HepG2 (cell line): ENCODE data around the gene OSGIN1. TPM values are rescaled to one million over a fixed set of nuclear protein-coding genes. Genes with fewer than 3 reads are reported as not detected.
"Not testable (repeated sequence)": the region's sequence is repeated elsewhere in the genome, so short reads cannot be mapped to it uniquely, and the experiment has no call there.

Experiments used
- ATAC-seq: fragments of 200-7000 bp; cut with Tn5 transposase; 3 replicates; pipeline ENCODE4 v1.9.1; 2020; ENCODE audit warnings: mild to moderate bottlenecking, moderate library complexity
- BruUV-seq: library from RNA; stranded (reverse); fragments of 400-500 nt; replicated peaks from 2 replicates; lab custom pipeline; 2021; lab: Mats Ljungman, UMichigan
- CTCF ChIA-PET: fragments of 300-600 bp; formaldehyde crosslinking; extraction: SDS; loops from one replicate; lab custom pipeline; 2021; ENCODE audit warnings: low total read pairs, inconsistent platforms, low intra/inter-chr PET ratio; lab: Yijun Ruan, JAX
- POLR2A ChIA-PET: fragments of 350-600 bp; sonication (Branson Sonifier 250); formaldehyde crosslinking; loops from one replicate; lab custom pipeline; 2020; ENCODE audit warnings: antibody characterized with exemption, inconsistent platforms; lab: Yijun Ruan, JAX
- DNase-seq: peaks from one replicate; pipeline ENCODE4 v3.0.0-alpha.2; 2015; ENCODE audit warnings: low spot score
- FAIRE-seq: peaks from 3 replicates; lab custom pipeline; 2011; peaks lifted over from hg19 to GRCh38; lab: Jason Lieb, UNC
- H2AFZ ChIP-seq: one replicate; pipeline ENCODE4 v1.6.1; 2011; ENCODE audit warnings: low read length, inconsistent platforms
- H3K27ac ChIP-seq: fragments of 300-600 bp; 3 replicates; pipeline ENCODE4 v1.8.0; 2011; ENCODE audit warnings: mixed run types, mild to moderate bottlenecking, mixed read lengths, low read length, inconsistent platforms; ENCODE audit not compliant: insufficient read depth; ENCODE audit errors: extremely low read length
- H3K27me3 ChIP-seq, 2 experiments: fragments of 200-600 bp in 1 of 2; 2 replicates in 1 of 2; 3 replicates in 1 of 2; pipeline versions ENCODE4 v1.6.0 to v1.8.0; 2011; ENCODE audit warnings: low read length in 2 of 2, mild to moderate bottlenecking in 2 of 2, moderate library complexity in 2 of 2, inconsistent platforms in 1 of 2; ENCODE audit not compliant: insufficient read depth in 2 of 2, control insufficient read depth in 1 of 2
- H3K36me3 ChIP-seq, 2 experiments: fragments of 200-600 bp in 1 of 2; replicated peaks in 1 of 2; 2 replicates in 1 of 2; 3 replicates in 1 of 2; pipeline versions ENCODE4 v1.5.1 to v1.8.0; 2011; ENCODE audit warnings: low read length in 2 of 2, inconsistent platforms in 1 of 2; ENCODE audit not compliant: insufficient read depth in 2 of 2, control insufficient read depth in 1 of 2
- H3K4me1 ChIP-seq: 2 replicates; pipeline ENCODE4 v1.5.1; 2012; ENCODE audit warnings: low read length, inconsistent platforms; ENCODE audit not compliant: insufficient read depth
- H3K4me2 ChIP-seq: 2 replicates; pipeline ENCODE4 v1.6.0; 2011; ENCODE audit warnings: low read depth, low read length, inconsistent platforms
- H3K4me3 ChIP-seq, 3 experiments: fragments of 200-600 bp in 1 of 3; sonication (generic), shearing (Covaris generic) in 1 of 3; replicated peaks in 1 of 3; 2 replicates each; pipeline ENCODE4 v1.5.1; 2011 to 2016; ENCODE audit warnings: low read length in 3 of 3, inconsistent platforms in 2 of 3, low read depth in 2 of 3, mild to moderate bottlenecking in 2 of 3, control low read depth in 1 of 3, mixed read lengths in 1 of 3; ENCODE audit not compliant: insufficient read depth in 1 of 3
- H3K79me2 ChIP-seq: one replicate; pipeline ENCODE4 v1.6.1; 2011; ENCODE audit warnings: low read length, inconsistent platforms; ENCODE audit not compliant: insufficient read depth
- H3K9ac ChIP-seq: 2 replicates; pipeline ENCODE4 v1.6.0; 2011; ENCODE audit warnings: mild to moderate bottlenecking, low read depth, low read length, inconsistent platforms; ENCODE audit not compliant: insufficient read depth
- H3K9me3 ChIP-seq: 2 replicates; pipeline ENCODE4 v1.5.1; 2012; ENCODE audit warnings: mild to moderate bottlenecking, low read length
- H4K20me1 ChIP-seq: 2 replicates; pipeline ENCODE4 v1.6.0; 2011; ENCODE audit warnings: inconsistent platforms, mild to moderate bottlenecking, low read length, moderate library complexity; ENCODE audit not compliant: insufficient read depth
- ATF7 ChIP-seq, 2 experiments: fragments of 450-650 bp in 1 of 2; sonication (generic) in 1 of 2; formaldehyde crosslinking in 1 of 2; IDR thresholded peaks; 2 replicates each; pipeline versions ENCODE4 v1.4.0 to v1.6.1; 2016 to 2020; ENCODE audit warnings: antibody characterized with exemption in 1 of 2, mild to moderate bottlenecking in 1 of 2, missing genetic modification reagents in 1 of 2
- CREB1 ChIP-seq, 2 experiments: fragments of 450-650 bp in 1 of 2; IDR thresholded peaks; 2 replicates each; pipeline ENCODE4 v1.6.1; 2016 to 2017; ENCODE audit warnings: control low read depth in 1 of 2, mild to moderate bottlenecking in 1 of 2, missing compliant biosample characterization in 1 of 2, missing genetic modification characterization in 1 of 2
- SP4 ChIP-seq: sonication (generic); formaldehyde crosslinking; IDR thresholded peaks from 2 replicates; pipeline ENCODE4 v1.8.1; 2023; ENCODE audit warnings: mild to moderate bottlenecking, missing genetic modification reagents
- ZBTB38 ChIP-seq: sonication (generic); formaldehyde crosslinking; IDR thresholded peaks from 2 replicates; pipeline ENCODE4 v1.5.1; 2020; ENCODE audit warnings: mild to moderate bottlenecking, missing genetic modification reagents
- ZNF292 ChIP-seq: sonication (generic); formaldehyde crosslinking; IDR thresholded peaks from 2 replicates; pipeline ENCODE4 v1.8.1; 2022; ENCODE audit warnings: mild to moderate bottlenecking, low read depth, missing genetic modification reagents, borderline replicate concordance
- ZNF460 ChIP-seq: sonication (generic); formaldehyde crosslinking; IDR thresholded peaks from 2 replicates; pipeline ENCODE4 v1.5.1; 2020; ENCODE audit warnings: missing genetic modification reagents, mild to moderate bottlenecking, borderline replicate concordance
- ZNF510 ChIP-seq: sonication (generic); formaldehyde crosslinking; IDR thresholded peaks from 2 replicates; pipeline ENCODE4 v1.4.0; 2020; ENCODE audit warnings: low read depth, mild to moderate bottlenecking, missing genetic modification reagents
- ZNF776 ChIP-seq: sonication (generic); formaldehyde crosslinking; IDR thresholded peaks from 2 replicates; pipeline ENCODE4 v1.4.0; 2020; ENCODE audit warnings: mild to moderate bottlenecking, missing genetic modification reagents
- WGBS: methylation state at CpG from one replicate; pipeline ENCODE4 v1.1.6; 2017; ENCODE audit warnings: low lambda C conversion rate; 5-methylcytosine and 5-hydroxymethylcytosine counted together
- in situ Hi-C: cut with HindIII; loops from 2 replicates; pipeline ENCODE4 v1.10.0; 2017; ENCODE audit warnings: low pct_unique_long_range_greater_than_20kb; ENCODE audit not compliant: extremely low pct_ligation_motif_present
- intact Hi-C: fragments of 100-400 bp; cut with micrococcal nuclease; formaldehyde crosslinking; loops from one replicate; pipeline ENCODE4 v1.10.0; 2022; ENCODE audit not compliant: unreplicated experiment
- polyA plus RNA-seq, 8 experiments: library from polyadenylated mRNA; depleted of rRNA in 3 of 8; stranded (reverse) in 7 of 8; unstranded in 1 of 8; fragments of >200 nt; fragmentation: Illumina TruSeq in 4 of 8; extraction: Trizol in 4 of 8; gene quantifications; 2 replicates each; pipeline versions ENCODE4 v1.2.1 to v1.2.3, GENCODE V29; 2011 to 2016; ENCODE audit warnings: low read depth in 4 of 8, missing spikeins in 1 of 8, mixed read lengths in 1 of 8; ENCODE audit not compliant: insufficient read depth in 1 of 8
- total RNA-seq, 5 experiments: library from RNA; depleted of rRNA; stranded (reverse); fragments of >200 nt; fragmentation: Illumina TruSeq; extraction: Trizol; gene quantifications; 2 replicates each; pipeline ENCODE4 v1.2.3, GENCODE V29; 2016; ENCODE audit warnings: low read depth in 1 of 5
- TF ChIP-seq, protein P1 (sequence below): sonication (generic); IDR thresholded peaks from 2 replicates; pipeline ENCODE4 v1.6.1; 2016; ENCODE audit warnings: low read depth, borderline replicate concordance
- TF ChIP-seq, protein P2 (sequence below): sonication (generic); formaldehyde crosslinking; IDR thresholded peaks from one replicate; pipeline ENCODE4 v1.5.1; 2020; ENCODE audit warnings: mild to moderate bottlenecking, missing genetic modification reagents; ENCODE audit errors: not compliant biosample characterization

Gene OSGIN1
- total and polyA plus RNA-seq, 2 of the 13 experiments (the other 11 are each of a cell fraction or from before 2014, with no cell fraction given) = 20.5 to 27.1 TPM

DNA sequence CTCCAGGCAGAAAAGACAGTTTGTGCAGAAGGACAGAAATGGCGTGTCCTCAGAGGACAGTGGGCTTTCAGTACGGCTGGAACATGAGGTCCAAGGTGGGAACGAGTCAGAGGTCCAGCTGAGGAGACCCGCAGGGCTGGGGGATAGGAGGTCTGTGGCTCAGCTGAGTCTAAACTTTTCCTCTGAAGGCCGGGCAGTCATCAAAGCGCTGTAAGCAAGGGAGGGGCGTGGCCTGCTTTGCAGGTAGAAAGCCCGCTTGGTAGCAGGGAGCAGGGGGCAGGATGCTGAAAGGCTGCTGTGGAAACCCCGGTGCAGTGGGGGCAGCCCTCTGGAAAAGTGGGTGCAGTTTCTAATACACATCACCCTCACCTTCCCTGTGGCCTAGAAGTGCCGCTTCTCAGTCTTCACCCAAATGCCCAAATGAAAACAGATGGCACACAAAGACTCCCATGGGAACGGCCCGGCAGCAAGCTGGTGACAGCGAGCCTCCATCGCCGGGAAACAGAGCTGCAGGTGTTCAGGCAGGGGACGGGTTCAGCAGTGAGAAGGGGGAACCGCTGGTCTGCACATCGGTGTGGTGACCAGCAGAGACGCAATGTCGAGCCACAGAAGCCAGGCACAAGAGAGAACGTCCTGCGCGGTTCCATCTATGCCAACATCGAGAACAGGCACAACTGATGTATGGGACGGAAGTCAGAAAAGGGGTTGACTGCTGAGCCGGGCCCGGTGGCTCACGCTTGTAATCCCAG is 12.2 kb upstream of the OSGIN1 start (continued):
- TF ChIP-seq SP4 (CRISPR knock-in tag) (0 out of 2 replicates have a peak, but pooled peaks have one; percentile 47), ZNF510 (CRISPR knock-in tag) (no peak), ZBTB38 (CRISPR knock-in tag) (peak; percentile 98), ZNF776 (CRISPR knock-in tag) (0 out of 2 replicates have a peak, but pooled peaks have one; percentile 26), ZNF292 (peak; percentile 48; the same call in 1 of the 2 replicates)
- TF ChIP-seq, protein P1, sequence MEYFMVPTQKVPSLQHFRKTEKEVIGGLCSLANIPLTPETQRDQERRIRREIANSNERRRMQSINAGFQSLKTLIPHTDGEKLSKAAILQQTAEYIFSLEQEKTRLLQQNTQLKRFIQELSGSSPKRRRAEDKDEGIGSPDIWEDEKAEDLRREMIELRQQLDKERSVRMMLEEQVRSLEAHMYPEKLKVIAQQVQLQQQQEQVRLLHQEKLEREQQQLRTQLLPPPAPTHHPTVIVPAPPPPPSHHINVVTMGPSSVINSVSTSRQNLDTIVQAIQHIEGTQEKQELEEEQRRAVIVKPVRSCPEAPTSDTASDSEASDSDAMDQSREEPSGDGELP = peak; percentile 48; the same call in 1 of the 2 replicates

DNA sequence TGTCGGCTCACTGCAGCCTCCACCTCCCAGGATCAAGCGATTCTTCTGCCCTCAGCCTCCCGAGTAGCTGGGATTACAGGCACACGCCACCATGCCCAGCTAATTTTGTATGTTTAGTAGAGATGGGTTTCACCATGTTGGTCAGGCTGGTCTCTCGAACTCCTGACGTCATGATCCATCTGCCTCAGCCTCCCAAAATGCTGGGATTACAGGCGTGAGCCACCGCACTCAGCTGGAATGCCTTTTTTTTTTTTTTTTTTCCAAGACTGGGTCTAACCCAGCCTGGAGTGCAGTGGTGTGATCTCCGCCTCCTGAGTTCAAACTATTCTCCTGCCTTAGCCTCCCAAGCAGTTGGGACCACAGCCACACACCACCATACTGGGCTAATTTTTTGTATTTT is 11.5 kb upstream of the OSGIN1 start:
- ATAC-seq; H3K79me2 ChIP-seq; DNase-seq; H3K4me3 ChIP-seq; intact Hi-C loops; H3K4me2 ChIP-seq; H2AFZ ChIP-seq; H3K9ac ChIP-seq; in situ Hi-C loops; H3K36me3 ChIP-seq; H3K9me3 ChIP-seq; H4K20me1 ChIP-seq; CTCF ChIA-PET; FAIRE-seq; BruUV-seq; H3K27ac ChIP-seq; TF ChIP-seq CREB1, ATF7 (CRISPR knock-in tag; IDR thresholded peaks at IDR 0.05): not testable (repeated sequence)
- 50% methylated on average over 9 of the region's 9 CpGs for WGBS
- H3K4me1 ChIP-seq = peaks cover 92% of the 10 kb centered on the region
- TF ChIP-seq CREB1 (IDR thresholded peaks at IDR 0.05) (peak; percentile 87), ZNF460 (peak; percentile 54; the same call in 1 of the 2 replicates), ATF7 (IDR thresholded peaks at IDR 0.05) (peak; percentile 74)
- TF ChIP-seq, protein P2, sequence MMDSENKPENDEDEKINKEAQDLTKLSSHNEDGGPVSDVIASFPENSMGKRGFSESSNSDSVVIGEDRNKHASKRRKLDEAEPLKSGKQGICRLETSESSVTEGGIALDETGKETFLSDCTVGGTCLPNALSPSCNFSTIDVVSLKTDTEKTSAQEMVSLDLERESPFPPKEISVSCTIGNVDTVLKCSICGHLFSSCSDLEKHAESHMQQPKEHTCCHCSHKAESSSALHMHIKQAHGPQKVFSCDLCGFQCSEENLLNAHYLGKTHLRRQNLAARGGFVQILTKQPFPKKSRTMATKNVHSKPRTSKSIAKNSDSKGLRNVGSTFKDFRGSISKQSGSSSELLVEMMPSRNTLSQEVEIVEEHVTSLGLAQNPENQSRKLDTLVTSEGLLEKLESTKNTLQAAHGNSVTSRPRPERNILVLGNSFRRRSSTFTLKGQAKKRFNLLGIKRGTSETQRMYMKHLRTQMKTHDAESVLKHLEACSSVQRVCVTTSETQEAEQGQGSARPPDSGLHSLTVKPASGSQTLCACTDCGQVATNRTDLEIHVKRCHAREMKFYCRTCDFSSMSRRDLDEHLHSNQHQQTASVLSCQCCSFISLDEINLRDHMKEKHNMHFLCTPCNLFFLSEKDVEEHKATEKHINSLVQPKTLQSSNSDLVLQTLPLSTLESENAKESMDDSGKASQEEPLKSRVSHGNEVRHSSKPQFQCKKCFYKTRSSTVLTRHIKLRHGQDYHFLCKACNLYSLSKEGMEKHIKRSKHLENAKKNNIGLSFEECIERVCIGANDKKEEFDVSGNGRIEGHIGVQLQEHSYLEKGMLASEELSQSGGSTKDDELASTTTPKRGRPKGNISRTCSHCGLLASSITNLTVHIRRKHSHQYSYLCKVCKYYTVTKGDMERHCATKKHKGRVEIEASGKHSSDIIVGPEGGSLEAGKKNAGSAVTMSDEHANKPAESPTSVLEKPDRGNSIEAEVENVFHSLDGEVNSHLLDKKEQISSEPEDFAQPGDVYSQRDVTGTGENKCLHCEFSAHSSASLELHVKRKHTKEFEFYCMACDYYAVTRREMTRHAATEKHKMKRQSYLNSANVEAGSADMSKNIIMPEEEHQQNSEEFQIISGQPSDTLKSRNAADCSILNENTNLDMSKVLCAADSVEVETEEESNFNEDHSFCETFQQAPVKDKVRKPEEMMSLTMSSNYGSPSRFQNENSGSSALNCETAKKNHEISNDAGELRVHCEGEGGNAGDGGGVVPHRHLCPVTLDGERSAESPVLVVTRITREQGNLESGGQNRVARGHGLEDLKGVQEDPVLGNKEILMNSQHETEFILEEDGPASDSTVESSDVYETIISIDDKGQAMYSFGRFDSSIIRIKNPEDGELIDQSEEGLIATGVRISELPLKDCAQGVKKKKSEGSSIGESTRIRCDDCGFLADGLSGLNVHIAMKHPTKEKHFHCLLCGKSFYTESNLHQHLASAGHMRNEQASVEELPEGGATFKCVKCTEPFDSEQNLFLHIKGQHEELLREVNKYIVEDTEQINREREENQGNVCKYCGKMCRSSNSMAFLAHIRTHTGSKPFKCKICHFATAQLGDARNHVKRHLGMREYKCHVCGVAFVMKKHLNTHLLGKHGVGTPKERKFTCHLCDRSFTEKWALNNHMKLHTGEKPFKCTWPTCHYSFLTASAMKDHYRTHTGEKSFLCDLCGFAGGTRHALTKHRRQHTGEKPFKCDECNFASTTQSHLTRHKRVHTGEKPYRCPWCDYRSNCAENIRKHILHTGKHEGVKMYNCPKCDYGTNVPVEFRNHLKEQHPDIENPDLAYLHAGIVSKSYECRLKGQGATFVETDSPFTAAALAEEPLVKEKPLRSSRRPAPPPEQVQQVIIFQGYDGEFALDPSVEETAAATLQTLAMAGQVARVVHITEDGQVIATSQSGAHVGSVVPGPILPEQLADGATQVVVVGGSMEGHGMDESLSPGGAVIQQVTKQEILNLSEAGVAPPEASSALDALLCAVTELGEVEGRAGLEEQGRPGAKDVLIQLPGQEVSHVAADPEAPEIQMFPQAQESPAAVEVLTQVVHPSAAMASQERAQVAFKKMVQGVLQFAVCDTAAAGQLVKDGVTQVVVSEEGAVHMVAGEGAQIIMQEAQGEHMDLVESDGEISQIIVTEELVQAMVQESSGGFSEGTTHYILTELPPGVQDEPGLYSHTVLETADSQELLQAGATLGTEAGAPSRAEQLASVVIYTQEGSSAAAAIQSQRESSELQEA = peak; percentile 22
- POLR2A ChIA-PET = interaction anchor here (0.7 to 4.3 kb wide), 3 partner anchors 12 to 169 kb away, joined by 3 to 58 read pairs (median 4); partner anchors contain the start of gene OSGIN1
- peaks cover 6 to 34% of the 10 kb centered on the region in 2 experiments; a peak in 3 of 5 replicates for H3K27me3 ChIP-seq
